Mesenchymal stem cell (in vitro differentiated cells and primary cell): ENCODE measurements around the gene CCDC88B.

ENCODE experiments used
- DNase-seq: peaks from one replicate; pipeline ENCODE4 v3.0.0-alpha.2; 2013
- H2AFZ ChIP-seq: one replicate; pipeline ENCODE4 v1.6.1; 2013; ENCODE audit warnings: low read depth, mild to moderate bottlenecking, control low read depth, inconsistent platforms, low read length, moderate library complexity
- H2AK5ac ChIP-seq: 2 replicates; pipeline ENCODE4 v1.6.1; 2013; ENCODE audit warnings: low read length, moderate library complexity, mild to moderate bottlenecking, inconsistent platforms; ENCODE audit not compliant: severe bottlenecking
- H2BK120ac ChIP-seq: one replicate; pipeline ENCODE4 v1.6.1; 2013; ENCODE audit warnings: low read depth, mild to moderate bottlenecking, inconsistent platforms, low read length, moderate library complexity
- H2BK12ac ChIP-seq, 2 experiments: one replicate each; pipeline ENCODE4 v1.6.1; 2013; ENCODE audit warnings: inconsistent platforms in 2 of 2, low read length in 2 of 2, mild to moderate bottlenecking in 2 of 2, moderate library complexity in 2 of 2, control low read depth in 1 of 2
- H2BK15ac ChIP-seq: one replicate; pipeline ENCODE4 v1.6.1; 2013; ENCODE audit warnings: mild to moderate bottlenecking, low read depth, inconsistent platforms; ENCODE audit not compliant: poor library complexity, severe bottlenecking
- H2BK5ac ChIP-seq: 2 replicates; pipeline ENCODE4 v1.6.1; 2013; ENCODE audit warnings: low read depth, mild to moderate bottlenecking, low read length, control low read depth, inconsistent platforms; ENCODE audit not compliant: poor library complexity, severe bottlenecking
- H3K14ac ChIP-seq, 2 experiments: one replicate each; pipeline ENCODE4 v1.6.1; 2013; ENCODE audit warnings: inconsistent platforms in 2 of 2, low read length in 2 of 2, control low read depth in 1 of 2, mild to moderate bottlenecking in 1 of 2, moderate library complexity in 1 of 2
- H3K18ac ChIP-seq, 2 experiments: one replicate each; pipeline ENCODE4 v1.6.1; 2013; ENCODE audit warnings: inconsistent platforms in 2 of 2, low read length in 2 of 2, control low read depth in 1 of 2, low read depth in 1 of 2, mild to moderate bottlenecking in 1 of 2
- H3K23ac ChIP-seq, 2 experiments: one replicate each; pipeline ENCODE4 v1.6.1; 2013; ENCODE audit warnings: inconsistent platforms in 2 of 2, low read length in 2 of 2, mild to moderate bottlenecking in 2 of 2, moderate library complexity in 2 of 2, control low read depth in 1 of 2
- H3K27ac ChIP-seq: 2 replicates; pipeline ENCODE4 v1.5.1; 2013; ENCODE audit warnings: mild to moderate bottlenecking, moderate library complexity, low read length, control low read depth, inconsistent platforms; ENCODE audit not compliant: poor library complexity, severe bottlenecking
- H3K27me3 ChIP-seq, 2 experiments: 2 replicates each; pipeline versions ENCODE4 v1.6.1 to v1.7.0; 2013; ENCODE audit warnings: low read length in 2 of 2, mild to moderate bottlenecking in 2 of 2, moderate library complexity in 2 of 2, control low read depth in 1 of 2, inconsistent platforms in 1 of 2; ENCODE audit not compliant: control insufficient read depth in 1 of 2, insufficient read depth in 1 of 2
- H3K36me3 ChIP-seq, 2 experiments: 2 replicates each; pipeline versions ENCODE4 v1.6.1 to v1.7.0; 2013; ENCODE audit warnings: low read length in 2 of 2, control low read depth in 1 of 2, inconsistent platforms in 1 of 2, low read depth in 1 of 2, mild to moderate bottlenecking in 1 of 2; ENCODE audit not compliant: insufficient read depth in 2 of 2, control insufficient read depth in 1 of 2
- H3K4ac ChIP-seq, 2 experiments: one replicate each; pipeline ENCODE4 v1.6.1; 2013; ENCODE audit warnings: inconsistent platforms in 2 of 2, low read length in 2 of 2, mild to moderate bottlenecking in 2 of 2, moderate library complexity in 2 of 2, control low read depth in 1 of 2, low read depth in 1 of 2
- H3K4me1 ChIP-seq: 2 replicates; pipeline ENCODE4 v1.6.1; 2013; ENCODE audit warnings: low read depth, low read length, control low read depth; ENCODE audit not compliant: control insufficient read depth, insufficient read depth
- H3K4me2 ChIP-seq: 2 replicates; pipeline ENCODE4 v1.6.1; 2013; ENCODE audit warnings: low read length, mild to moderate bottlenecking, inconsistent platforms; ENCODE audit not compliant: poor library complexity, severe bottlenecking
- H3K4me3 ChIP-seq, 2 experiments: 2 replicates each; pipeline versions ENCODE4 v1.5.1 to v1.7.0; 2013; ENCODE audit warnings: low read length in 2 of 2, mild to moderate bottlenecking in 2 of 2, control low read depth in 1 of 2, low read depth in 1 of 2; ENCODE audit not compliant: insufficient read depth in 1 of 2
- H3K79me1 ChIP-seq: replicated peaks from 2 replicates; pipeline ENCODE4 v1.6.1; 2013; ENCODE audit warnings: mild to moderate bottlenecking, control low read depth, low read length, inconsistent platforms; ENCODE audit not compliant: poor library complexity, severe bottlenecking
- H3K9ac ChIP-seq: 2 replicates; pipeline ENCODE4 v1.7.0; 2013; ENCODE audit warnings: mild to moderate bottlenecking, low read length, moderate library complexity
- H3K9me3 ChIP-seq: 2 replicates; pipeline ENCODE4 v1.7.0; 2013; ENCODE audit warnings: mild to moderate bottlenecking, low read length; ENCODE audit not compliant: control insufficient read depth
- H4K8ac ChIP-seq: one replicate; pipeline ENCODE4 v1.6.1; 2013; ENCODE audit warnings: inconsistent platforms, mild to moderate bottlenecking, low read length, moderate library complexity
- H4K91ac ChIP-seq: one replicate; pipeline ENCODE4 v1.6.1; 2013; ENCODE audit warnings: mild to moderate bottlenecking, low read length, inconsistent platforms
- WGBS: methylation state at CpG from one replicate; pipeline ENCODE4 v1.1.7; 2013; ENCODE audit warnings: mixed read lengths; 5-methylcytosine and 5-hydroxymethylcytosine counted together

Gene CCDC88B

DNA sequence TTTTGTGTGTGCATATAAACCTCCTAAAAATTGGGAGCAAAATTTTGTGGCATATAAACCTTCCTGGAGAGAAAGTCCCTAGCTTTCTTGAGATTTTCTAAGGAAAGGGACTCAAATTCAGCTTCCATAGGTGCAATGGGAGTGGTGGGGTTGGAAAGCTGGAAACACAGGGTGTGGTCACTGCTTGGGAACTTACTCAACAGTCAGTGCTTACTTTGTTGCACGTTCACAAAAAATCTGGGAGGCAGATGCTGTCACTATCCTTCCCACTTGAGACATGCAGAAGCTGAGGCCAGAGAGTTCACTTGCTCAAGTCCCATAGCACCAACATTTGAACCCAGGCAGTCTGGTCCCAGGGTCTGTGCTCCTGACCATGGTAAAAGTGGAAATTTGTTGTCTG lies 43.8 kb upstream of the CCDC88B start:
- Histone ChIP-seq H2AFZ (no peak overlapping the region), H3K4me1 (peaks cover 32% of the 10 kb centered on the region), H3K9me3 (no peaks in the 10 kb centered on the region), H2BK12ac (no peak overlapping the region), H3K18ac (no peak overlapping the region), H4K8ac (no peak overlapping the region), H3K27me3 (peaks cover 82 to 87% of the 10 kb centered on the region in 2 experiments), H2AK5ac (no peak overlapping the region), H3K14ac (no peak overlapping the region), H3K27ac (no peak overlapping the region), H3K23ac (no peak overlapping the region), H3K4ac (no peak overlapping the region), H3K9ac (no peak overlapping the region), H2BK120ac (no peak overlapping the region), H3K79me1 (peaks cover 1% of the 10 kb centered on the region), H2BK15ac (no peak overlapping the region), H2BK5ac (no peak overlapping the region), H3K4me3 (no peak overlapping the region), H4K91ac (no peak overlapping the region), H3K36me3 (peaks cover 0 to 1% of the 10 kb centered on the region in 2 experiments), H3K4me2 (no peak overlapping the region)
- 22% methylated on average over 1 of the region's 1 CpG for WGBS
- DNase-seq, result no peak

DNA sequence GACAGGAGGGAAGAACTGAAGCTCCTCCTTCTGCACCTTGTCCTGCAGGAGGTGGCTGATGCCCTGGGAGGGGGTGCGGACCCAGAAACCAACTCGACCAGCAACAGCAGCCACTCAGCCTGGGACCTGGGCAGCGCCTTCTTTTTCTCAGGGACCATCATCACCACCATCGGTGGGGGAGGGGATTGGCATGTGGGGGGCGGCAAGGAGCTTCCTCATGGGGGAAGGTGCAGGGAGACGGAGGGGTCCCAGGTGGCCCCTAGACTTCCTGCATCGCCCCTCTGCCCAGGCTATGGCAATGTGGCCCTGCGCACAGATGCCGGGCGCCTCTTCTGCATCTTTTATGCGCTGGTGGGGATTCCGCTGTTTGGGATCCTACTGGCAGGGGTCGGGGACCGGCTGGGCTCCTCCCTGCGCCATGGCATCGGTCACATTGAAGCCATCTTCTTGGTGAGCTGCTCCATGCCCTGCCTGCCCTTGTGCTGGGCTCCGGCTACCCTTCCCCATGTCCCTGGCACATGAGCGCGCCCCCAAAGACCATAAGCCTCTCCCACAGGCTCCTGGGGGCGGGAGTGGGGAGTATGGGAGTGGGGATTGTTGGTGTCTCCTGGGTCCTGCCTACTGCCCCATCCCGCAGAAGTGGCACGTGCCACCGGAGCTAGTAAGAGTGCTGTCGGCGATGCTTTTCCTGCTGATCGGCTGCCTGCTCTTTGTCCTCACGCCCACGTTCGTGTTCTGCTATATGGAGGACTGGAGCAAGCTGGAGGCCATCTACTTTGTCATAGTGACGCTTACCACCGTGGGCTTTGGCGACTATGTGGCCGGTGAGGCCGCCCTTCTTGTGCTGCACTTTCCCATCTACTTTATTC lies 42.9 kb upstream of the CCDC88B start:
- Histone ChIP-seq H3K23ac (no peak overlapping the region), H3K4ac (no peak overlapping the region), H3K9ac (no peak overlapping the region), H2BK15ac (no peak overlapping the region), H3K9me3 (no peaks in the 10 kb centered on the region), H3K27ac (no peak overlapping the region), H2AFZ (no peak overlapping the region), H3K4me1 (peaks cover 24% of the 10 kb centered on the region), H3K14ac (no peak overlapping the region), H3K18ac (no peak overlapping the region), H3K4me2 (no peak overlapping the region), H3K79me1 (no peaks in the 10 kb centered on the region), H2BK120ac (no peak overlapping the region), H2BK5ac (no peak overlapping the region), H2BK12ac (no peak overlapping the region), H3K36me3 (no peaks in the 10 kb centered on the region), H2AK5ac (no peak overlapping the region), H4K91ac (no peak overlapping the region), H4K8ac (no peak overlapping the region), H3K4me3 (no peak overlapping the region), H3K27me3 (peaks cover 80 to 81% of the 10 kb centered on the region in 2 experiments)
- no peak for DNase-seq
- 18% methylated on average over 28 of the region's 34 CpGs for WGBS

DNA sequence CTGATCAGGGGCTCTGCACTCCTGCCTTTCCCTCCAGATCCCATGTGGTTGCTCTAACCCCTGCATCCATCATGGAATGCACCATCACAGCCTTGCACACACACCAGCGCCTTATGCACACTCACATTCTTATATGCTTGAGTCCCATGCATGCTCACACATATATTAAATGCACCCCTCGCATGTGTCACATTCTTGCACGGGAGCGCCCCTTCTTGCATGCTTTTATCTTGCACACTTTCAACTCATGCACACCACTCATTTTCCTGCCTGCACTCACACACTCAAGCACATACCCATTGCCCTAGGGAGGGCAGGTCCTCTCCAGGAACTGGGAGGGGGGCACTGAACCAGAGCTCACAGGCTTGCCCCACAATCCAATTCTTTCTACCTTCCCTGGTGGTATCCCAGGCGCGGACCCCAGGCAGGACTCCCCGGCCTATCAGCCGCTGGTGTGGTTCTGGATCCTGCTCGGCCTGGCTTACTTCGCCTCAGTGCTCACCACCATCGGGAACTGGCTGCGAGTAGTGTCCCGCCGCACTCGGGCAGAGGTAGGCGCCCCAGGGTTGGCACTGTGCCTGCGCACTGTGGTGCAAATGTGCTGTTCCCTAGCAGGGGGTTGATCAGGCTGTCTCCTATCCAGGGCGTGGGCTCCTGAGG lies 42.2 kb upstream of the CCDC88B start:
- Histone ChIP-seq H3K4ac (no peak overlapping the region), H4K8ac (no peak overlapping the region)

More for the DNA sequence above, 42.2 kb upstream of the CCDC88B start:
- H2AFZ ChIP-seq, result no peak overlapping the region
- no peaks in the 10 kb centered on the region for H3K36me3 ChIP-seq
- H3K18ac ChIP-seq, result no peak overlapping the region
- peak overlapping the region in 1 of 2 experiments; percentile 43 for H3K23ac ChIP-seq
- no peak overlapping the region for H3K4me3 ChIP-seq
- H3K79me1 ChIP-seq, result no peaks in the 10 kb centered on the region
- H2BK12ac ChIP-seq, result no peak overlapping the region
- DNase-seq, result no peak
- no peak overlapping the region for H3K27ac ChIP-seq
- WGBS, result 55% methylated on average over 18 of the region's 18 CpGs
- no peak overlapping the region for H3K9ac ChIP-seq
- H3K4me1 ChIP-seq, result peaks cover 19% of the 10 kb centered on the region
- H3K4me2 ChIP-seq, result no peak overlapping the region
- no peak overlapping the region for H2AK5ac ChIP-seq
- no peak overlapping the region for H2BK120ac ChIP-seq
- H2BK15ac ChIP-seq, result no peak overlapping the region
- H3K27me3 ChIP-seq, result peaks cover 72 to 75% of the 10 kb centered on the region in 2 experiments
- H4K91ac ChIP-seq, result no peak overlapping the region
- H3K9me3 ChIP-seq, result no peaks in the 10 kb centered on the region
- H3K14ac ChIP-seq, result no peak overlapping the region
- H2BK5ac ChIP-seq, result no peak overlapping the region
